Thymus (tissue), 11 donors: ENCODE measurements around the gene TM9SF4. TPM values are rescaled to one million over a fixed set of nuclear protein-coding genes. Genes with fewer than 3 reads are reported as not detected.
"Not testable (repeated sequence)": the region's sequence is repeated elsewhere in the genome, so short reads cannot be mapped to it uniquely, and the experiment has no call there.

Source experiments
- DNase-seq, 9 donors: peaks; one replicate each; pipeline ENCODE4 v3.0.0-alpha.2; 2013; ENCODE audit warnings: low spot score in 9 of 9, low read depth in 6 of 9, missing footprints in 1 of 9
- H3K27ac ChIP-seq, 2 donors: one replicate each; pipeline ENCODE4 v1.5.1; 2013; ENCODE audit warnings: control low read depth in 1 of 2, low read depth in 1 of 2, low read length in 1 of 2, mild to moderate bottlenecking in 1 of 2, moderate library complexity in 1 of 2
- H3K27me3 ChIP-seq, 2 donors: one replicate each; pipeline ENCODE4 v1.5.1; 2013; ENCODE audit warnings: low read length in 1 of 2; ENCODE audit not compliant: control insufficient read depth in 2 of 2, insufficient read depth in 1 of 2
- H3K36me3 ChIP-seq, 2 donors: one replicate each; pipeline ENCODE4 v1.5.1; 2013; ENCODE audit warnings: low read length in 1 of 2, mild to moderate bottlenecking in 1 of 2, moderate library complexity in 1 of 2; ENCODE audit not compliant: control insufficient read depth in 2 of 2, insufficient read depth in 2 of 2
- H3K4me1 ChIP-seq, 2 donors: one replicate each; pipeline ENCODE4 v1.5.1; 2013; ENCODE audit warnings: low read length in 2 of 2; ENCODE audit not compliant: control insufficient read depth in 2 of 2, insufficient read depth in 2 of 2
- H3K4me3 ChIP-seq, 2 donors: one replicate each; pipeline ENCODE4 v1.5.1; 2013; ENCODE audit warnings: low read length in 2 of 2, control low read depth in 1 of 2, mild to moderate bottlenecking in 1 of 2
- H3K9me3 ChIP-seq, 2 donors: one replicate each; pipeline ENCODE4 v1.5.1; 2013; ENCODE audit warnings: low read length in 1 of 2, mild to moderate bottlenecking in 1 of 2; ENCODE audit not compliant: control insufficient read depth in 2 of 2, insufficient read depth in 1 of 2
- WGBS: extraction: QIAGEN DNeasy Blood & Tissue Kit; methylation state at CpG from one replicate; pipeline ENCODE4 v1.1.7; 2013; 5-methylcytosine and 5-hydroxymethylcytosine counted together
- polyA plus RNA-seq: library from polyadenylated mRNA; stranded (reverse); fragments of 200-250 nt; gene quantifications from one replicate; pipeline ENCODE4 v1.2.3, GENCODE V29; 2013
- total RNA-seq: library from RNA; stranded (reverse); fragments of 120-200 nt; gene quantifications from one replicate; pipeline ENCODE4 v1.2.4, GENCODE V29; 2013
- donor health status: healthy.

Gene TM9SF4
- total and polyA plus RNA-seq, 2 donors: 13.6 to 18.7 TPM

DNA sequence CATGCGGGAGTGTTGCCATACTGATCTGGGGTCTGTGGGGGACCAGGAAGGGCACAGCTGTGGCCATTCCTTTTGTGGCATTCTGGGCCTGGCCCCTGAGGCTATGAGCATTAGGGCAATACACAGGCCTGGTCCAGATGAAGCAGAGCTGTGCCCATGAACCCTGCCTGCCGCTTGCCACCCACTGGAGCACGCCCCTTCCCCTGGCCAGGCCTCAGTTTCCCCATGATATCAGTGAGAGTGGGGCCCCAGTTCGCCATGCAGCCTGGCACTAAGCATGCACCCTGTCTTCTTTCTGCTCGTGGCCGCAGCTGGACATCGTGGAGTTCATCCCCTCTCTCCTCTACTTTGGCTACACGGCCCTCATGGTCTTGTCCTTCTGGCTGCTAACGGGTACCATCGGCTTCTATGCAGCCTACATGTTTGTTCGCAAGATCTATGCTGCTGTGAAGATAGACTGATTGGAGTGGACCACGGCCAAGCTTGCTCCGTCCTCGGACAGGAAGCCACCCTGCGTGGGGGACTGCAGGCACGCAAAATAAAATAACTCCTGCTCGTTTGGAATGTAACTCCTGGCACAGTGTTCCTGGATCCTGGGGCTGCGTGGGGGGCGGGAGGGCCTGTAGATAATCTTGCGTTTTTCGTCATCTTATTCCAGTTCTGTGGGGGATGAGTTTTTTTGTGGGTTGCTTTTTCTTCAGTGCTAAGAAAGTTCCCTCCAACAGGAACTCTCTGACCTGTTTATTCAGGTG, 55.6 kb downstream of the TM9SF4 start:
- Histone ChIP-seq H3K9me3 (no peaks in the 10 kb centered on the region), H3K4me1 (no peaks in the 10 kb centered on the region), H3K36me3 (peaks cover 53 to 54% of the 10 kb centered on the region in 2 donors), H3K27ac (no peak overlapping the region), H3K27me3 (no peaks in the 10 kb centered on the region), H3K4me3 (no peak overlapping the region)
- 98% methylated on average over 21 of the region's 21 CpGs for WGBS
- DNase-seq: no peak

DNA sequence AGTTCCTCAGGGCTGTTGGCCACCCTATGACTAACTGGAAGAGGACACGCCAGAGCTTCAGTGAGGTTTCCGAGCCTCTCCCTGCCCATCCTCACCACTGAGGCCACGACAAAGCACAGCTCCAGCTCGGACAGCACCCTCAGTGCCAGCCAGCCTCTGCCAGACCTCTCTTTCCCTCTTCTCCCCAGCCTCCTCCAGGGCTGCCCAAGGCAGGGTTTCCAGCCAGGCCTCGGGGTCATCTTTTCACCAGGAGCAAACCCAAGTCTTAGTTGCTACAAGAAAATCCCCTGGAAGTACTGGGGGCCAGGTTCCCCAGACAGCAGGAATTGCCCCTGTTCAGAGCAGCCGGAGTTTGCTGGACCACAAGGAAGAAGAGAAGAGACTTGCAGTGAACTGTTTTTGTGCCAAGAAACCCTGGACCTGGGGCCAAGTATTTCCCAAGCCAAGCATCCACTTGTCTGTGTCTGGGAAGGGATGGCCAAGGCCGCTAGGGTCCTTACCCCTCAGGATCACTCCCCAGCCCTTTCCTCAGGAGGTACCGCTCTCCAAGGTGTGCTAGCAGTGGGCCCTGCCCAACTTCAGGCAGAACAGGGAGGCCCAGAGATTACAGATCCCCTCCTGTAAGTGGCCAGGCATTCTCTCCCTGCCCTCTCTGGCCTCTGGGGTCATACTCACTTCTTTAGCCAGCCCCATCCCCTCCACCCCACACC, 56.5 kb downstream of the TM9SF4 start:
- no peak for DNase-seq
- 97% methylated on average over 8 of the region's 8 CpGs for WGBS
- Histone ChIP-seq H3K9me3 (no peaks in the 10 kb centered on the region), H3K27ac (no peak overlapping the region), H3K4me3 (no peak overlapping the region), H3K27me3 (no peaks in the 10 kb centered on the region), H3K36me3 (peaks cover 48 to 51% of the 10 kb centered on the region in 2 donors), H3K4me1 (no peaks in the 10 kb centered on the region)

GRCh38 chr20:32167552-32167951, 58.0 kb downstream of the TM9SF4 start:
- no peak for DNase-seq
- H3K4me1 ChIP-seq: no peaks in the 10 kb centered on the region
- H3K36me3 ChIP-seq: peaks cover 34 to 36% of the 10 kb centered on the region in 2 donors
- no peaks in the 10 kb centered on the region for H3K9me3 ChIP-seq
- no peaks in the 10 kb centered on the region for H3K27me3 ChIP-seq
- no peak overlapping the region for H3K27ac ChIP-seq
- H3K4me3 ChIP-seq: no peak overlapping the region
- WGBS: 98% methylated on average over 4 of the region's 4 CpGs

- no peak for DNase-seq
- WGBS: 92% methylated on average over 2 of the region's 2 CpGs
These were observed 58.8 kb downstream of the TM9SF4 start for GRCh38 chr20:32168184-32168910.

DNA sequence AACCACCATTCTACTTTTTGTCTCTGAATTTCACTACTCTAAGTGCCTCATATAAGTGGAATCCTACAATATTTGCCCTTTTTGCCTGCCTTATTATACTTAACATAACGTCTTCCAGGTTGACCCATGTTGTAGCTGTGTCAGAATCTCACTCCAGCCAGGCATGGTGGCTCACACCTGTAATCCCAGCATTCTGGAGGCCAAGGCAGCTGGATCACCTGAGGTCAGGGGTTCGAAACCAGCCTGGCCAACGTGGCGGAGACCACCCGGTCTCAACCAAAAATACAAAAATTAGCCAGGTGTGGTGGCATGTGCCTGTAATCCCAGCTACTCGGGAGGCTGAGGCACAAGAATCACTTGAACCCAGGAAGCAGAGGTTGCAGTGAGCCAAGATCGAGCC, 68.2 kb downstream of the TM9SF4 start:
- H3K9me3 ChIP-seq, H3K4me1 ChIP-seq, H3K27me3 ChIP-seq, H3K36me3 ChIP-seq, H3K4me3 ChIP-seq, H3K27ac ChIP-seq, DNase-seq: not testable (repeated sequence)
- WGBS: 98% methylated on average over 7 of the region's 7 CpGs

More at GRCh38 chr20:32168184-32168910, 58.8 kb downstream of the TM9SF4 start:
- no peaks in the 10 kb centered on the region for H3K9me3 ChIP-seq
- no peak overlapping the region for H3K4me3 ChIP-seq
- peaks cover 31 to 33% of the 10 kb centered on the region in 2 donors for H3K36me3 ChIP-seq
- H3K4me1 ChIP-seq: no peaks in the 10 kb centered on the region
- no peaks in the 10 kb centered on the region for H3K27me3 ChIP-seq
- H3K27ac ChIP-seq: no peak overlapping the region

DNA sequence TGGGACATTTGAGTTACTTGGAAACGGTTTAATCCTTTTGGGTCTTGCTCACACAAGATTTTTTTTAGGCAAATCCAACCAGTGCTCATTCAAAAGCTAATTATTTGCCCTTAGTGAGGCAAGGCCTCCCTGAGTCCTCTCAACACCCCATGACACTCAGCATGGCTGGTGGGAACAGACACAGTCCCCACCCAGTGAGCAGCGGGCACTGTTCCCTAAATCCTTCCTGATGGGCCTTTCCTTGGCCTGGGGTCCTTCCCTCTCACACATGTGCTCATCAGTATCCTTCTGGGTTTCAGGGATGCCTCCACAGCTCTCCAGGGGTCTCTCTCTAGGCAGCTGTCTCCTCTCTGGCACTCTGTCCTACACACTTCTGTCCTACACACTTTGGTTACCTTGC, 70.0 kb downstream of the TM9SF4 start:
- Histone ChIP-seq H3K4me3 (no peak overlapping the region), H3K27ac (peak overlapping the region in 1 of 2 donors; percentile 10), H3K36me3 (no peaks in the 10 kb centered on the region), H3K9me3 (no peaks in the 10 kb centered on the region), H3K4me1 (no peaks in the 10 kb centered on the region), H3K27me3 (no peaks in the 10 kb centered on the region)
- DNase-seq: no peak
- 95% methylated on average over 2 of the region's 2 CpGs for WGBS

DNA sequence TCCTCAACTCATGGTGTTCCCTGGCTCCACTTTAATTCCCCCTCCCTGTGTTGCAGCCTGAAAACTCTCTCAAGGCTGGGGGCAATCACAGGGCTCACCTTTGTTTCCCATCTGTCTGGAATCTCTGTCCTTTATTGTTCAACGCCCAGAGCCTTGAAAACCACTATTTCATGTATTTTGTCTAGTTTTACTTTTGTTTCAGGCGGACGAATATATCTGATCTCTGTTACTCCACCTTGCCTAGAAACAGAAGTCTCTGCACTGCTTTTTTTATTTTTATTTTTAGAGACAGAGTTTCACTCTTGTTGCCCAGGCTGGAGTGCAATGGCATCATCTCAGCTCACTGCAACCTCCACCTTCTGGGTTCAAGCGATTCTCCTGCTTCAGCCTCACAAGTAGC, 70.4 kb downstream of the TM9SF4 start:
- Histone ChIP-seq H3K27ac (no peak overlapping the region), H3K9me3 (no peaks in the 10 kb centered on the region), H3K27me3 (no peaks in the 10 kb centered on the region), H3K4me3 (no peak overlapping the region), H3K36me3 (no peaks in the 10 kb centered on the region), H3K4me1 (no peaks in the 10 kb centered on the region)
- 96% methylated on average over 4 of the region's 4 CpGs for WGBS
- no peak for DNase-seq

DNA sequence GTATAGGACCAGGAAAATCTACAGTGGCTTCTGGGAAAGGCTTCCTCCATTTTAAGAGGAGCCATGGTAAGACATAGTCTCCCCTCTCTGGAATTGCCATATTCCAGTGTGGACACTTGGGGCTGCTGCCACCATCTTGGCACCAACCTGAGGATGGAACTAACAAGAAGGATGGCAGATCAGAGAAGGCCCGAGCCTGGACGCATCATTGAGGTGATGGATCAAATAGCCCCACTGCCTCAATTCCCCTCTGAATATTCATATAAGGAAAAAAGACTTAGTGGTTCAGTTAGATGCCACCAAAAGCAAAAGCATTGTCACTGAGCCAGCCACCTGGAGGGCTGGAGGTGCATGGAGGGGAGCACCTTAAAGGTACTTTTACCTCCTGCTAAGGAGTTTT, 72.1 kb downstream of the TM9SF4 start:
- Histone ChIP-seq H3K27me3 (no peaks in the 10 kb centered on the region), H3K4me3 (no peak overlapping the region), H3K36me3 (no peaks in the 10 kb centered on the region), H3K4me1 (no peaks in the 10 kb centered on the region), H3K9me3 (no peaks in the 10 kb centered on the region), H3K27ac (no peak overlapping the region)
- no peak for DNase-seq
- 97% methylated on average over 2 of the region's 2 CpGs for WGBS
